OCI-LY7 (cell line): ENCODE measurements around the gene TBC1D4. TPM values are rescaled to one million over a fixed set of nuclear protein-coding genes. Genes with fewer than 3 reads are reported as not detected.

Source experiments
- BruUV-seq: library from RNA; stranded (reverse); fragments of 400-500 nt; replicated peaks from 2 replicates; lab custom pipeline; 2021; lab: Mats Ljungman, UMichigan
- CTCF ChIA-PET: fragments of 300-600 bp; sonication (Branson Sonifier 250); formaldehyde crosslinking; loops from one replicate; lab custom pipeline; 2022; ENCODE audit warnings: antibody characterized with exemption; ENCODE audit not compliant: unreplicated experiment; lab: Charles Lee
- POLR2A ChIA-PET: fragments of 300-600 bp; sonication (Branson Sonifier 250); formaldehyde crosslinking; loops from one replicate; lab custom pipeline; 2022; ENCODE audit warnings: antibody characterized with exemption; lab: Charles Lee
- DNase-seq: peaks from one replicate; pipeline ENCODE4 v3.0.0-alpha.2; 2015; ENCODE audit warnings: low spot score
- H2AFZ ChIP-seq: fragments of 200-600 bp; sonication (generic), shearing (Covaris generic); 2 replicates; pipeline ENCODE4 v1.6.1; 2014; ENCODE audit warnings: mild to moderate bottlenecking, antibody characterized with exemption, low read length, moderate library complexity
- H3K27ac ChIP-seq: fragments of 200-600 bp; sonication (generic); 2 replicates; pipeline ENCODE4 v1.5.1; 2014; ENCODE audit warnings: mixed run types, low read depth, mild to moderate bottlenecking, moderate library complexity, low read length, inconsistent platforms; ENCODE audit not compliant: poor library complexity, severe bottlenecking
- H3K36me3 ChIP-seq: fragments of 200-600 bp; sonication (generic); 2 replicates; pipeline ENCODE4 v1.6.1; 2014; ENCODE audit warnings: mild to moderate bottlenecking, antibody characterized with exemption, low read length, moderate library complexity, mixed read lengths; ENCODE audit not compliant: insufficient read depth
- H3K4me1 ChIP-seq: fragments of 200-600 bp; sonication (generic); 2 replicates; pipeline ENCODE4 v1.5.1; 2014; ENCODE audit warnings: mild to moderate bottlenecking, low read length; ENCODE audit not compliant: insufficient read depth, poor library complexity, severe bottlenecking
- H3K4me2 ChIP-seq: fragments of 200-600 bp; sonication (generic); 2 replicates; pipeline ENCODE4 v1.6.1; 2014; ENCODE audit warnings: mild to moderate bottlenecking, low read length
- H3K4me3 ChIP-seq: fragments of 200-600 bp; sonication (generic); 2 replicates; pipeline ENCODE4 v1.5.1; 2014; ENCODE audit warnings: mild to moderate bottlenecking, low read depth, low read length; ENCODE audit not compliant: poor library complexity, severe bottlenecking
- H3K79me2 ChIP-seq: fragments of 200-600 bp; sonication (generic); 2 replicates; pipeline ENCODE4 v1.6.1; 2016; ENCODE audit warnings: low read depth, mild to moderate bottlenecking, low read length, moderate library complexity, mixed read lengths; ENCODE audit not compliant: insufficient read depth
- H3K9me2 ChIP-seq: fragments of 200-600 bp; sonication (generic); 2 replicates; pipeline ENCODE4 v1.6.1; 2016; ENCODE audit warnings: mild to moderate bottlenecking, low read length, mixed read lengths; ENCODE audit not compliant: insufficient read depth
- H3K9me3 ChIP-seq: fragments of 200-600 bp; sonication (generic); 2 replicates; pipeline ENCODE4 v1.6.1; 2014; ENCODE audit warnings: mild to moderate bottlenecking, mixed run types, low read length, mixed read lengths
- H4K20me1 ChIP-seq: fragments of 200-600 bp; sonication (generic); 2 replicates; pipeline ENCODE4 v1.6.1; 2014; ENCODE audit warnings: mild to moderate bottlenecking, antibody characterized with exemption, low read length, moderate library complexity, mixed read lengths; ENCODE audit not compliant: insufficient read depth
- CTCF ChIP-seq: fragments of 200-600 bp; sonication (generic); conservative IDR thresholded peaks from 2 replicates; pipeline ENCODE4 v1.5.1; 2014; ENCODE audit warnings: mild to moderate bottlenecking, antibody characterized with exemption, low read length, moderate library complexity, mixed read lengths
- EZH2phosphoT487 ChIP-seq: fragments of 200-600 bp; sonication (generic); IDR thresholded peaks from 2 replicates; pipeline ENCODE4 v1.6.1; 2018; ENCODE audit warnings: low read depth, borderline replicate concordance, mild to moderate bottlenecking, mixed run types, antibody characterized with exemption, low read length, moderate library complexity, mixed read lengths
- intact Hi-C: fragments of 100-400 bp; cut with micrococcal nuclease; formaldehyde crosslinking; loops from one replicate; pipeline ENCODE4 v1.10.0; 2022; ENCODE audit not compliant: unreplicated experiment
- total RNA-seq, 2 experiments: library from RNA; depleted of rRNA in 1 of 2; stranded (reverse); fragments of >200 nt in 1 of 2; shearing (Covaris generic) in 1 of 2; gene quantifications; 2 replicates each; pipeline ENCODE4 v1.2.3, GENCODE V29; 2014 to 2022

The TBC1D4 gene
- total RNA-seq, 2 experiments from 2014 or later, result 21.7 to 24.3 TPM

- BruUV-seq, result no TSS peak
- ChIA-PET CTCF (no interaction called here), POLR2A (no interaction called here)
- intact Hi-C loops, result no loop called here
- Histone ChIP-seq H2AFZ (no peak overlapping the region), H3K4me2 (no peak overlapping the region), H3K36me3 (peaks cover 19% of the 10 kb centered on the region), H3K9me2 (no peaks in the 10 kb centered on the region), H3K9me3 (no peaks in the 10 kb centered on the region), H3K4me1 (no peaks in the 10 kb centered on the region), H4K20me1 (no peaks in the 10 kb centered on the region), H3K4me3 (no peak overlapping the region), H3K27ac (no peak overlapping the region), H3K79me2 (no peaks in the 10 kb centered on the region)
- TF ChIP-seq EZH2phosphoT487 (no peak), CTCF (no peak)
- DNase-seq, result no peak
Measured at GRCh38 chr13:75295201-75295600, 186.8 kb downstream of the TBC1D4 start.

- Histone ChIP-seq H3K36me3 (peaks cover 16% of the 10 kb centered on the region), H4K20me1 (no peaks in the 10 kb centered on the region), H3K4me2 (no peak overlapping the region), H3K27ac (no peak overlapping the region), H3K79me2 (no peaks in the 10 kb centered on the region), H3K9me2 (no peaks in the 10 kb centered on the region), H2AFZ (no peak overlapping the region), H3K4me1 (no peaks in the 10 kb centered on the region), H3K9me3 (no peaks in the 10 kb centered on the region), H3K4me3 (no peak overlapping the region)
- intact Hi-C loops, result no loop called here
- no TSS peak for BruUV-seq
- TF ChIP-seq CTCF, result no peak
- ChIA-PET CTCF (no interaction called here), POLR2A (no interaction called here)
- no peak for DNase-seq
Measured at GRCh38 chr13:75294110-75294509, 187.9 kb downstream of the TBC1D4 start.

GRCh38 chr13:75285310-75285709, 196.7 kb downstream of the TBC1D4 start:
- no peak overlapping the region for H2AFZ ChIP-seq
- ChIA-PET CTCF (no interaction called here), POLR2A (interaction anchor here (0.5 to 1.3 kb wide), 6 partner anchors 11 to 1826 kb away, joined by 3 to 4 read pairs (median 3); no protein-coding TSS in a partner anchor)
- peaks cover 24% of the 10 kb centered on the region for H3K36me3 ChIP-seq
- intact Hi-C loops, result no loop called here
- no peak for TF ChIP-seq EZH2phosphoT487
- TF ChIP-seq CTCF, result no peak
- H3K9me3 ChIP-seq, result no peaks in the 10 kb centered on the region
- no peaks in the 10 kb centered on the region for H3K9me2 ChIP-seq
- H3K4me1 ChIP-seq, result no peaks in the 10 kb centered on the region
- H3K4me3 ChIP-seq, result no peak overlapping the region
- H3K79me2 ChIP-seq, result no peaks in the 10 kb centered on the region
- DNase-seq, result no peak
- H3K4me2 ChIP-seq, result no peak overlapping the region
- BruUV-seq, result TSS peak; percentile 13
- H4K20me1 ChIP-seq, result no peaks in the 10 kb centered on the region
- H3K27ac ChIP-seq, result no peak overlapping the region
